Neural progenitor cell (in vitro differentiated cells): ENCODE data around the gene ACTL7A. TPM values are rescaled to one million over a fixed set of nuclear protein-coding genes. Genes with fewer than 3 reads are reported as not detected.
"Not testable (repeated sequence)": the region's sequence is repeated elsewhere in the genome, so short reads cannot be mapped to it uniquely, and the experiment has no call there.

Experiments used
- DNase-seq: peaks from one replicate; pipeline ENCODE4 v3.0.0-alpha.2; 2016; ENCODE audit warnings: low spot score
- H2AFZ ChIP-seq: fragments of 200-600 bp; sonication (generic); replicated peaks from 2 replicates; pipeline ENCODE4 v1.6.1; 2016; ENCODE audit warnings: antibody characterized with exemption
- H3F3A ChIP-seq: fragments of 200-600 bp; sonication (generic); 2 replicates; pipeline ENCODE4 v1.6.1; 2016; ENCODE audit warnings: antibody characterized with exemption, low read depth
- H3K27ac ChIP-seq: fragments of 200-600 bp; sonication (generic); 2 replicates; pipeline ENCODE4 v1.5.1; 2016; ENCODE audit warnings: mild to moderate bottlenecking
- H3K27me3 ChIP-seq: fragments of 200-600 bp; sonication (generic); 2 replicates; pipeline ENCODE4 v1.6.1; 2016; ENCODE audit warnings: mild to moderate bottlenecking, moderate library complexity
- H3K36me3 ChIP-seq: fragments of 200-600 bp; sonication (generic); 2 replicates; pipeline ENCODE4 v1.5.1; 2016
- H3K4me1 ChIP-seq: fragments of 200-600 bp; sonication (generic); 2 replicates; pipeline ENCODE4 v1.6.1; 2016; ENCODE audit warnings: mixed run types
- H3K4me2 ChIP-seq: fragments of 200-600 bp; sonication (generic); 2 replicates; pipeline ENCODE4 v1.6.1; 2016
- H3K4me3 ChIP-seq: fragments of 200-600 bp; sonication (generic); 2 replicates; pipeline ENCODE4 v1.5.1; 2016
- H3K79me2 ChIP-seq: fragments of 200-600 bp; sonication (generic); 2 replicates; pipeline ENCODE4 v1.6.1; 2016; ENCODE audit warnings: low read depth
- H3K9ac ChIP-seq: fragments of 200-600 bp; sonication (generic); 2 replicates; pipeline ENCODE4 v1.6.1; 2016
- H3K9me3 ChIP-seq: fragments of 200-600 bp; sonication (generic); 2 replicates; pipeline ENCODE4 v1.5.1; 2016; ENCODE audit warnings: low read depth
- H4K20me1 ChIP-seq: fragments of 200-600 bp; sonication (generic); 2 replicates; pipeline ENCODE4 v1.6.1; 2016; ENCODE audit warnings: low read depth
- H3K27ac Mint-ChIP-seq: 3 replicates; pipeline ENCODE4 v1.8.0; 2021; ENCODE audit warnings: mixed read lengths
- H3K27me3 Mint-ChIP-seq: 2 replicates; pipeline ENCODE4 v1.8.0; 2022; ENCODE audit warnings: low read depth, mild to moderate bottlenecking, inconsistent platforms, moderate library complexity, mixed read lengths; ENCODE audit not compliant: insufficient read depth
- H3K36me3 Mint-ChIP-seq: 3 replicates; pipeline ENCODE4 v1.8.0; 2021; ENCODE audit warnings: mixed read lengths
- H3K4me1 Mint-ChIP-seq: 3 replicates; pipeline ENCODE4 v1.8.0; 2021; ENCODE audit warnings: mixed read lengths
- H3K4me3 Mint-ChIP-seq: 3 replicates; pipeline ENCODE4 v1.8.0; 2021; ENCODE audit warnings: mild to moderate bottlenecking, moderate library complexity, mixed read lengths
- H3K9me3 Mint-ChIP-seq: 3 replicates; pipeline ENCODE4 v1.8.0; 2020; ENCODE audit warnings: mixed read lengths
- EZH2 ChIP-seq: fragments of 200-600 bp; sonication (generic); IDR thresholded peaks from 2 replicates; pipeline ENCODE4 v1.6.1; 2017; ENCODE audit warnings: antibody characterized with exemption, mild to moderate bottlenecking, moderate library complexity
- EZH2phosphoT487 ChIP-seq: fragments of 200-600 bp; sonication (generic); IDR thresholded peaks from 2 replicates; pipeline ENCODE4 v1.6.1; 2017; ENCODE audit warnings: antibody characterized with exemption
- total RNA-seq: library from RNA; depleted of rRNA; stranded (reverse); fragments of >200 nt; gene quantifications from 2 replicates; pipeline ENCODE4 v1.2.3, GENCODE V29; 2015; ENCODE audit warnings: low replicate concordance
- TF ChIP-seq, protein P1 (sequence below): fragments of 200-600 bp; sonication (generic); IDR thresholded peaks from 2 replicates; pipeline ENCODE4 v1.5.1; 2017; ENCODE audit warnings: antibody characterized with exemption, mild to moderate bottlenecking

The ACTL7A gene
- total RNA-seq, 1 donor from 2014 or later = not detected

DNA sequence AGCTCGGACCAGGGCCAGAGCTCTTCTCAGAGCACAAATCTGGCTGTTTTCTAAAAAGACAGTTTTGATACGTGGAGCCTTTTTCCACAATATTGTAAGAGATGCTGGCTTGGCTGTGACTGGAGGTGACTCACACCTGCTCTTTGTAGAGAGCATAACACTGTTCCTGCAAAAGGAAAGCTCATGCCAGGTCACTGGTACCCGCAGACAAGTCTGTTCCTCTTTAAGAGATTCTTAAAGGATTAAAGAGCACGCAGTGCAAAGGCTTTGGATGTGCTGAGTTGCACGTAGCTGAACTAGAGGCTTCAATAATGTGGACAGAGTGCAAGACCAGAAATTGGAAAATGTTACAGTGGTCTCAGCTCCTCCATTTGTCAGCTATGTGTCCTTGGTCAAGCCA is 25.3 kb upstream of the ACTL7A start:
- Histone ChIP-seq H2AFZ (no peak overlapping the region), H3K27me3 (no peaks in the 10 kb centered on the region), H3K4me1 (peaks cover 14% of the 10 kb centered on the region), H3K36me3 (no peaks in the 10 kb centered on the region), H3K4me3 (no peak overlapping the region), H3K4me2 (peak overlapping the region; percentile 50), H3F3A (no peaks in the 10 kb centered on the region), H3K9me3 (no peaks in the 10 kb centered on the region), H4K20me1 (no peaks in the 10 kb centered on the region), H3K9ac (no peak overlapping the region), H3K27ac (no peak overlapping the region), H3K79me2 (no peaks in the 10 kb centered on the region)
- no peak for TF ChIP-seq EZH2phosphoT487
- no peak for TF ChIP-seq EZH2
- TF ChIP-seq, protein P1, sequence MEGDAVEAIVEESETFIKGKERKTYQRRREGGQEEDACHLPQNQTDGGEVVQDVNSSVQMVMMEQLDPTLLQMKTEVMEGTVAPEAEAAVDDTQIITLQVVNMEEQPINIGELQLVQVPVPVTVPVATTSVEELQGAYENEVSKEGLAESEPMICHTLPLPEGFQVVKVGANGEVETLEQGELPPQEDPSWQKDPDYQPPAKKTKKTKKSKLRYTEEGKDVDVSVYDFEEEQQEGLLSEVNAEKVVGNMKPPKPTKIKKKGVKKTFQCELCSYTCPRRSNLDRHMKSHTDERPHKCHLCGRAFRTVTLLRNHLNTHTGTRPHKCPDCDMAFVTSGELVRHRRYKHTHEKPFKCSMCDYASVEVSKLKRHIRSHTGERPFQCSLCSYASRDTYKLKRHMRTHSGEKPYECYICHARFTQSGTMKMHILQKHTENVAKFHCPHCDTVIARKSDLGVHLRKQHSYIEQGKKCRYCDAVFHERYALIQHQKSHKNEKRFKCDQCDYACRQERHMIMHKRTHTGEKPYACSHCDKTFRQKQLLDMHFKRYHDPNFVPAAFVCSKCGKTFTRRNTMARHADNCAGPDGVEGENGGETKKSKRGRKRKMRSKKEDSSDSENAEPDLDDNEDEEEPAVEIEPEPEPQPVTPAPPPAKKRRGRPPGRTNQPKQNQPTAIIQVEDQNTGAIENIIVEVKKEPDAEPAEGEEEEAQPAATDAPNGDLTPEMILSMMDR = no peak
- H3K36me3 Mint-ChIP-seq = no peaks in the 10 kb centered on the region
- no peak overlapping the region for H3K4me3 Mint-ChIP-seq
- H3K27me3 Mint-ChIP-seq = peaks cover 3% of the 10 kb centered on the region
- H3K4me1 Mint-ChIP-seq = peaks cover 12% of the 10 kb centered on the region
- no peak overlapping the region for H3K27ac Mint-ChIP-seq
- H3K9me3 Mint-ChIP-seq = no peaks in the 10 kb centered on the region
- DNase-seq = peak; percentile 11

DNA sequence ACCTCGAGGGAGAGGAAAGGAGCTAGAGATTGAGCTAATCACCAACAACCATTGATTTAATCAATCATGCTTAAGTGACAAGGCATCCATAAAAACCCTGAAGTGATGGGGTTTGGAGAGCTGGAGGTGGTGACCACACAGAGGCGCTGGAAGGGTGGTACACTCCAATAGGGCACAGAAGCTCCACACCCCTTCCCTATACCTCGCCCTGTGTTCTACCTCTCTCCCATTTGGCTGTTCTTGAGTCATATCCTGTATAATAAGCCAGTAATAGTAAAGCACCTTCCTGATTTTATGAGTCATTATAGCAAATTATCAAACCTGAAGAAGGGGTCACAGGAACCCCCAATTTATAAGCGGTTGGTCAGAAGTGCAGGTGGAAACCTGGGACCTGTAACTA is 24.5 kb upstream of the ACTL7A start:
- no peak overlapping the region for H3K4me3 ChIP-seq
- Mint-ChIP-seq H3K4me1 (peaks cover 12% of the 10 kb centered on the region), H3K36me3 (no peaks in the 10 kb centered on the region), H3K27me3 (peaks cover 3% of the 10 kb centered on the region), H3K9me3 (no peaks in the 10 kb centered on the region), H3K4me3 (no peak overlapping the region), H3K27ac (no peak overlapping the region)
- H3K9ac ChIP-seq = no peak overlapping the region
- H3K36me3 ChIP-seq = no peaks in the 10 kb centered on the region
- H3K79me2 ChIP-seq = no peaks in the 10 kb centered on the region
- H2AFZ ChIP-seq = peak overlapping the region; percentile 9
- H3K4me1 ChIP-seq = peaks cover 14% of the 10 kb centered on the region
- no peak for TF ChIP-seq EZH2phosphoT487
- TF ChIP-seq, protein P1 = no peak
- no peak for TF ChIP-seq EZH2
- H4K20me1 ChIP-seq = no peaks in the 10 kb centered on the region
- H3K4me2 ChIP-seq = no peak overlapping the region
- H3K9me3 ChIP-seq = no peaks in the 10 kb centered on the region
- no peaks in the 10 kb centered on the region for H3F3A ChIP-seq
- H3K27me3 ChIP-seq = no peaks in the 10 kb centered on the region
- no peak overlapping the region for H3K27ac ChIP-seq
- no peak for DNase-seq

DNA sequence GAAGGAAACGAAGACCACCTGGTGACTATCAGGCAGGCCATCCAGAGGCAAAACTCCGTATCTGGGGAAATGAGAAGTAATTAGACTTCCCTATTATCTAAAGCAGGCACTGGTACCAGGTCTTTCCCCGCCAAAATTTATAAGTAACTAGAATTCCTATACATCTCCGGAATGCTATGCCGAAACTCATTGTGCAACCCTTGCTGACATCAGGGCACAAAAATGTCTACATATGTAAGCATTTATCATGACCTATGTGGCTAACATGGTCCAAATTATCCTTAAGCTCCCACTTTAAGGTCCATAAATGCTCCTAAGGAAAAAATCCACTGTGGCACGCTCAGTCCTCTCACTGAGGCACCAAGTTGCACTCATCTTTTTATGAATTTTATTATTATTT is 24.0 kb upstream of the ACTL7A start:
- Histone ChIP-seq H3K79me2 (no peaks in the 10 kb centered on the region), H3K9me3 (no peaks in the 10 kb centered on the region), H2AFZ (no peak overlapping the region), H3K27ac (no peak overlapping the region), H3K4me1 (peaks cover 14% of the 10 kb centered on the region), H3F3A (no peaks in the 10 kb centered on the region), H3K27me3 (no peaks in the 10 kb centered on the region), H3K4me3 (no peak overlapping the region), H3K36me3 (no peaks in the 10 kb centered on the region), H3K9ac (no peak overlapping the region), H3K4me2 (no peak overlapping the region), H4K20me1 (no peaks in the 10 kb centered on the region)
- Mint-ChIP-seq H3K27ac (no peak overlapping the region), H3K4me3 (no peak overlapping the region), H3K27me3 (peaks cover 2% of the 10 kb centered on the region), H3K36me3 (no peaks in the 10 kb centered on the region), H3K9me3 (no peaks in the 10 kb centered on the region), H3K4me1 (peaks cover 14% of the 10 kb centered on the region)
- no peak for DNase-seq
- TF ChIP-seq, protein P1 = no peak
- TF ChIP-seq EZH2 (no peak), EZH2phosphoT487 (no peak)

DNA sequence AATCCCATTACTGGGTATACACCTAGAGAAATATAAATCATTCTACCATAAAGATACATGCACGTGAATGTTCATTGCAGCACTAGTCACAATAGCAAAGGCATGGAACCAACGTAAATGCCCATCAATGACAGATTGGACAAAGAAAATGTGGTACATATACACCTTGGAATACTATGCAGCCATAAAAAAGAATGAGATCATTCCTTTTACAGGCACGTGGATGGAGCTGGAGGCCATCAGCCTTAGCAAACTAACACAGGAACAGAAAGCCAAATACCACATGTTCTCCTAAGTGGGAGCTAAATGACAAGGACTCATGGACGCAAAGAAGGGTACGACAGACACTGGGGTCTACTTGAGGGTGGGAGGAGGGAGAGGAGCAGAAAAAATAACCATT is 22.5 kb upstream of the ACTL7A start:
- H3K36me3 Mint-ChIP-seq, H3K9me3 Mint-ChIP-seq, H3K9me3 ChIP-seq, H4K20me1 ChIP-seq, H3K4me3 Mint-ChIP-seq, DNase-seq, H3K27me3 Mint-ChIP-seq, H3K27ac ChIP-seq, H3K79me2 ChIP-seq, H2AFZ ChIP-seq, H3K36me3 ChIP-seq, H3K4me2 ChIP-seq, H3F3A ChIP-seq, H3K9ac ChIP-seq, H3K27ac Mint-ChIP-seq, H3K27me3 ChIP-seq, H3K4me3 ChIP-seq: not testable (repeated sequence)
- H3K4me1 Mint-ChIP-seq = peaks cover 14% of the 10 kb centered on the region
- H3K4me1 ChIP-seq = peaks cover 14% of the 10 kb centered on the region
